NCI-H2196 treated with DMSO at 0.1 percent for 48 hours (cell line): ENCODE results near the gene WFIKKN2.
"Not testable (repeated sequence)": the region's sequence is repeated elsewhere in the genome, so short reads cannot be mapped to it uniquely, and the experiment has no call there.

Experiments used
- DNase-seq: peaks from one replicate; lab custom pipeline; 2025; ENCODE audit not compliant: unreplicated experiment; lab: John Stamatoyannopoulos, UW

Gene WFIKKN2

GRCh38 chr17:50871364-50871763 is 36.0 kb downstream of the WFIKKN2 start:
- DNase-seq: no peak

DNA sequence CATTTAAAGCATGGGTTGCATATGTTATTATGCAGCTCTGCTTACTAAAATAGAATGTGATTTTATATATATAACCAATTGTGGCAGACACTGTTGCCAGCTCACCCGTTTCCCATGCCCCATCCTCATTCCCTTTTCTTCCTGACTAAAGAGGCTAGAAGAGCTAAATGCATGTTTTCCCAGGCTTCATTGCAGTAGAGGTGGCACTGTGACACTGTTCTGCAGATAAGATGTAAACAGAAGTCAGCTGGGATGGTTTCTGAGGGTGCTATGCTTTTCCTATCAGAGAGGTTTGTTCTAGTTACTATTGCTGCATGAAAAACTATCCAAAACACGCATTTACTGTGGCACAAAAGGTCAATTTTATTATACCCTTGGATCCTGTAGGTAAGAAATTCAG is 36.5 kb downstream of the WFIKKN2 start:
- no peak for DNase-seq

GRCh38 chr17:50872710-50873424 is 37.5 kb downstream of the WFIKKN2 start:
- no peak for DNase-seq

GRCh38 chr17:50875074-50875473 is 39.7 kb downstream of the WFIKKN2 start:
- no peak for DNase-seq

DNA sequence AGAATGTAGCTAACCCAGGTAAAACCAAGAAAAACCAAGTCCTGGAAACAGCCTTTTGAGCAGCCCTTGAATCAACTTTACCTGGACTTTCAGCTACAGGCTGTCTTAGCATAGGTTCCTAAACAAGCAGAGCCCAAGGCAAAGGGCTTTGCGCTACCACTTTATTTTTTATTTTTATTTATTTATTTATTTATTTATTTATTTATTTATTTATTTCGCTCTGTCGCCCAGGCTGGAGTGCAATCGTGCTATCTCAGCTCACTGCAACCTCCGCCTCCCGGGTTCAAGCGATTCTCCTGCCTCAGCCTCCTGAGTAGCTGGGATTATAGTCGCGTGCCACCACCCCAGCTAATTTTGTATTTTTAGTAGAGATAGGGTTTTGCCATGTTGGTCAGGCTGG is 41.7 kb downstream of the WFIKKN2 start:
- not testable (repeated sequence) for DNase-seq

- no peak for DNase-seq
Observed at GRCh38 chr17:50877838-50878237, 42.5 kb downstream of the WFIKKN2 start.

GRCh38 chr17:50879086-50879485 is 43.7 kb downstream of the WFIKKN2 start:
- no peak for DNase-seq

- DNase-seq: no peak
Observed at GRCh38 chr17:50881182-50881581, 45.8 kb downstream of the WFIKKN2 start.

DNA sequence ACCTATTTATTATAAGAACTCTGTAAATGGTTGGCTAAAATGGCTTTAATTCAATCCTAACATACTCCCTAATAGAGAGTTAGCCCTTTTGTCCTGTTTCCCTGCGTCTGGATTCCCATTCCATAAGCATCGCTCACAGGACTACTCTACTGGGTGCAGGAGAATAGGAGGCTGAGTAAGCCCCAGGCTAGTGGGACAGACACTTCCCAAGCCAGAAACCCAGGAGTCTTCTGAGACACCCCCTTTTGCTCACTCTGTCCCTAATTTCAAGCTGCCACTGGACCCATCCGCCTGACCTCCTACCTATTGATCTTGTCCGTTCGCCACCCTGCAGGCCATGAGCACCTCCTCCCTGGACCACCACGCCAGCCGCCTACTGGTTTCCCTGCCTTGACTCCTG is 47.5 kb downstream of the WFIKKN2 start:
- DNase-seq: no peak

DNA sequence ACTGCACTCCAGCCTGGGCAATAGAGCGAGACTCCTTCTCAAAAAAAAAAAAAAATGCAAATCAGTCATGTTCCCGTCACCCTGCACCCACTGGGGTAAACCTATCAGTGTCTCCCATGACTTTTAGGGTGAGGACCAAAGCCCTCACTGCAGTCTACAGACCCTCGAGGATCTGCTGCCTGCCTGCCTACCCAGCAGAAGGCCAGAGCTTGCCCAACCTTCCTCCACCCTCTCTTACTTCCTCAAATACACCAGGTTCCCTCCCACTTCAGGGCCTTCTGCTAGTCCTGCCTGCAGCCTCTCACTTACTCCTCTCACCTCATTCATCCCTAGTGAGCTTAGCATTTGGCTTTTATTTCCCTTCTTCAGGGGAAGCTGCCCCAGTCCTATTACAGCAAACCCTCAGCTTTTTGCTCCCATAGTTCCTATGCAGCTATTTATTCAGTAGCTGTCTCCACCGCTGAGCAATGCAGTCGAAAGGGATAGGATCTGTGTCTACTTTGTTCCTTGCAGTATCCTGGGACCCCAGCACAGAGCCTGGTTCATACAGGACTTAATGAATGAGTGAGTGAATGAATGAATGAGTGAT is 48.6 kb downstream of the WFIKKN2 start:
- DNase-seq: no peak

- no peak for DNase-seq
Observed at GRCh38 chr17:50884439-50885311, 49.3 kb downstream of the WFIKKN2 start.

GRCh38 chr17:50887705-50888245 is 52.4 kb downstream of the WFIKKN2 start:
- DNase-seq: no peak

GRCh38 chr17:50889528-50890118 is 54.2 kb downstream of the WFIKKN2 start:
- DNase-seq: no peak

DNA sequence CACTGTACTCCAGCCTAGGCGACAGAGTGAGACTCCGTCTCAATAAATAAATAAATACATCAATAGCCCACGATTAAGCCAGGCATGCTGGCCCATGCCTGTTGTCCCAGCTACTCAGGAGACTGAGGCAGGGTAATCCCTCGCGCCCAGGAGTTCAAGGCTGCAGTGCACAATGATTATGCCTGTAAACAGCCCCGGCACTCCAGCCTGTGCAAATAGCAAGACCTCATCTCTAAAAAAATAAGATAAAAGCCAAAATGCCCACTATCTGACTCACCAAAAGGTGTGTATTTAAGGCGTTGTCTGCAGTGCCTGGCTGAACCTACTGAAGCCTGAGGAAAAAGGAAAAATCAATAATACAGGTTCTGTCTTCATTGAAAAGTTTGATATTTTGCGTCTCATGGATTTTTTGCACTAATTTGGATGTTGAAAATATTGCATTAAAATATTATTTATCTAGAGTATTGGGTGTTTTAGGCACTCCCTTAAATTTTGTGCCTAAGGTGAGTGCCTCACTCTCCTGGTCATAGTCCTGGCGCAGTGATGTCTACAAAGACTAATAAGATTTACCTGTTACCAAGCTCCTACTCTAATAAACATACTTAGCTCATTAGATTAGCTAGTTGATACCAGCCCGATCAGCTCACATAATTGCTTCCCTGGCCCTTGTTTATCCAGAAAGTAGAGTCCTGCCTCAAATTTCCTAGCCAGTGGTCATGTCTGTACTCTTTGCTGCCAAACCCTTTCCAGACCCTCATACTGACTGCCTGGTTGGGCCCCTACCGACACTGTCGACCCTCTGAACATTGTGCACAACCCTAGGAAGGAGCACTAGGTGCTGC is 55.5 kb downstream of the WFIKKN2 start:
- DNase-seq: no peak

GRCh38 chr17:50891577-50891989 is 56.2 kb downstream of the WFIKKN2 start:
- DNase-seq: no peak
